Esophagus muscularis mucosa (tissue), 3 donors: ENCODE results near the gene ODAM.

Experiments used
- POLR2A ChIP-seq: fragments of 450-650 bp; IDR thresholded peaks from one replicate; pipeline ENCODE4 v1.6.1; 2017; ENCODE audit warnings: antibody characterized with exemption, moderate library complexity, mild to moderate bottlenecking, low read depth
- TF ChIP-seq, protein P1 (sequence below), 3 experiments: fragments of 200-600 bp in 2 of 3; fragments of 450-650 bp in 1 of 3; sonication (generic) in 2 of 3; IDR thresholded peaks; one replicate each; pipeline ENCODE4 v1.5.1; 2017 to 2019; ENCODE audit warnings: antibody characterized with exemption in 3 of 3, mild to moderate bottlenecking in 2 of 3, moderate library complexity in 1 of 3

DNA sequence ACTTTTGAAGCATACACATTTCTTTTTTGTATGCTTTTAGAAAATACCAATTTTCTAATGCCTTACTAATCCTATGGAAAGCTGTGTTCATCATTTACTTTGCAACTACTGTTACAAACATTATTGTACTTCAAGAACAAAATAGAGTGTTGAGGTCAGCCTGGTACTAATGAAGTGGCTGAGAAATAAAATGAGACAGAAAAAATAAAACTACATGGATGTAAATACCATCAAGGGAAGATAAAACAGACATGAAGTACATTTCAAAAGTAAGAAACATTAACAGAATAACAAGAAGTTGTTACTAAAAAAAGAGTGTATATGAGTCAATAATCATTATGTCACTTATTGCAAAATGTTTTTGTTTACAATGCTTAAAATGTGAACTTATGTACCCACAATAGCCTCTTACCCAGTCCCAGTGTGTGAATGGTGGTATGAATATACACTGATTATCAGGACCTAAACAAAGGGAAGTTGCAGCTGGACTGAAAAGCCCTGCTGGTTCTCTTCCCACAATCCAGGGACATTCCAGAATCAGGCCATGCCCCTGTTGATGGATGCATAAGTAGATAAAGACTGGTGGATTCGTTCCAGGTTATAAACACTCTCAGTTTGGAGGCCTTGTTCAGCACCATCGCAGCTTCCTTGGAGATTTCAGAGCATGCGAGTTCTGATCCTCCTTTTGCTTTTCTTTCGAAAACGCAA is 44.5 kb downstream of the ODAM start:
- TF ChIP-seq, protein P1, sequence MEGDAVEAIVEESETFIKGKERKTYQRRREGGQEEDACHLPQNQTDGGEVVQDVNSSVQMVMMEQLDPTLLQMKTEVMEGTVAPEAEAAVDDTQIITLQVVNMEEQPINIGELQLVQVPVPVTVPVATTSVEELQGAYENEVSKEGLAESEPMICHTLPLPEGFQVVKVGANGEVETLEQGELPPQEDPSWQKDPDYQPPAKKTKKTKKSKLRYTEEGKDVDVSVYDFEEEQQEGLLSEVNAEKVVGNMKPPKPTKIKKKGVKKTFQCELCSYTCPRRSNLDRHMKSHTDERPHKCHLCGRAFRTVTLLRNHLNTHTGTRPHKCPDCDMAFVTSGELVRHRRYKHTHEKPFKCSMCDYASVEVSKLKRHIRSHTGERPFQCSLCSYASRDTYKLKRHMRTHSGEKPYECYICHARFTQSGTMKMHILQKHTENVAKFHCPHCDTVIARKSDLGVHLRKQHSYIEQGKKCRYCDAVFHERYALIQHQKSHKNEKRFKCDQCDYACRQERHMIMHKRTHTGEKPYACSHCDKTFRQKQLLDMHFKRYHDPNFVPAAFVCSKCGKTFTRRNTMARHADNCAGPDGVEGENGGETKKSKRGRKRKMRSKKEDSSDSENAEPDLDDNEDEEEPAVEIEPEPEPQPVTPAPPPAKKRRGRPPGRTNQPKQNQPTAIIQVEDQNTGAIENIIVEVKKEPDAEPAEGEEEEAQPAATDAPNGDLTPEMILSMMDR (IDR thresholded peaks at IDR 0.05), result no peak
- no peak for TF ChIP-seq POLR2A
